ENCODE data around the gene KCNK18. TPM values are rescaled to one million over a fixed set of nuclear protein-coding genes. Genes with fewer than 3 reads are reported as not detected.
"Not testable (repeated sequence)": the region's sequence is repeated elsewhere in the genome, so short reads cannot be mapped to it uniquely, and the experiment has no call there.

The KCNK18 gene
- total RNA-seq, 2 experiments from 2014 or later = not detected

DNA sequence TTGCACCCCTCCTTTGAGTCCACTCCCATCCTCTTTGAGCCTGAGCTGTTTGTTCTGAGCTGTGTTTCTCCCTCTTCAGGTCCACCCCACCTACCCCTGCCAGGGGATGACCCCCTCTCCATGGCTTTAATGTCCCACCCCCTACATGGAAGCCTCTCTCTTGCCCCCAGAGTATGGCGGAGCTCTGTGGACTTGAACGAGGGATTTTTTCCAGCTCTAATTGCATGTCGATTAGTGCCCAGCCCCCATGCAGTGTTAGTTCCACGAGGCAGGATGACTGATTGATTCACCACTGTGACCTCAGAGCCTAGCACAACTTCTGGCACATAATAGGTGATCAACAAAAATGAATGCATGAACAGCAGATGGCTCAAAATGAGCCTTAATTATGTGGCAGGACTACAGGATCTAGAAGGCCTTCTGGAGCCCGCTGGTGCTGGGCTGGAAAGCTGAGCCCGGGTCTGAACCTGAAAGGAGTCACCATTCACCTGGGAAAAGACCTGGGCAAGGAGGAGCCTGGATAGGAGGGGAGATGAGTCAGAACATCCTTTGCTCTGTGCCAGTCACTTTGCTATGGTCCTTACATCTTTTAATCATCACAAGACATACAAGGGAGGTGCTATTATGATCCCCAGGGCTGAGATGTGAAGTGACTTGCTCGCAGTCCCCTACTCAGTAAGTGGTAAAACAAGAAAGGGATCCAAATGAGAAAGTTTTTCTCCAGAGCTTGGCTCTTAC lies 26.6 kb downstream of the KCNK18 start:
- no peak for DNase-seq
- H3K27ac Mint-ChIP-seq = no peak overlapping the region
- no peak overlapping the region for H3K4me3 Mint-ChIP-seq
- H3K4me1 Mint-ChIP-seq (ENCODE audit: low read depth) = no peaks in the 10 kb centered on the region
- no peaks in the 10 kb centered on the region for H3K36me3 Mint-ChIP-seq (ENCODE audit: low read depth)
- no peak for ATAC-seq
- peaks cover 13% of the 10 kb centered on the region for H3K27me3 Mint-ChIP-seq (ENCODE audit: low read depth)
- ChIA-PET CTCF (interaction anchor here (1.1 kb wide), 1 partner anchor 96 kb away, joined by 3 read pairs; no protein-coding TSS in a partner anchor), POLR2A (interaction anchor here (0.6 kb wide), 1 partner anchor 1305 kb away, joined by 3 read pairs; no protein-coding TSS in a partner anchor)
- no peaks in the 10 kb centered on the region for H3K9me3 Mint-ChIP-seq (ENCODE audit: insufficient read depth)

GRCh38 chr10:117224881-117225280 lies 27.6 kb downstream of the KCNK18 start:
- no peak overlapping the region for H3K4me3 Mint-ChIP-seq

DNA sequence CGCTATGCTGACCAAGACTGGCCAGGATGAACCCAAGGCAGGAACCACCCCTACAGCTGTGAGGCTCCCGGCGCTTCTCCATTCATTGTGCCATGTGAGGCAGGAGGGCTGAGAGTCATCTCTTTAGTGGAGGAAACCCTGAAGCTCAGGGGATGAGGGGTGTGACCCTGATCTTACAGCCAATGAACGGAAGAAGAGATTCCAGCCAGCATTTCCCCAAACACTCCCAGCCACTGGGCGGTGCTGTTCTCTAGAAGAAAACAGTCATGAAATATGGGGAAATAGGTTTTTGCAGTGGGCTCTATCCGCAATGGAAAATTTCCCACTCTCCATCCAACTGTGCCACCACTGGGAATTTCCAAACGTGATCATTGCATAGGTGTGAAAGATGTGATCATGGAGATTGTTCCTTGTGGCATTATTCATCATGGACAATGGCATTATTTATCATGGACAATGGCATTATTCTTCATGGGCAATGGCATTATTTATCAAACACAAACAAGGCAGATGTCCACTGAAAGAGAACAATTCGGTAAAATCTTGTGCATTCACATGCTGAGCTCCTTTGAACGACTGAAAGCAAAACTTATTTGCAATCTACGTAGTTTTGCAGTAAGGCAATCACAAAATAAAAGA lies 29.6 kb downstream of the KCNK18 start:
- no peak overlapping the region for H3K4me3 Mint-ChIP-seq
- ATAC-seq = no peak
- H3K27me3 Mint-ChIP-seq (ENCODE audit: low read depth) = peaks cover 18% of the 10 kb centered on the region
- H3K4me1 Mint-ChIP-seq (ENCODE audit: low read depth) = no peaks in the 10 kb centered on the region
- H3K36me3 Mint-ChIP-seq (ENCODE audit: low read depth) = no peaks in the 10 kb centered on the region
- H3K9me3 Mint-ChIP-seq (ENCODE audit: insufficient read depth) = no peaks in the 10 kb centered on the region
- CTCF ChIA-PET = interaction anchor here (1.8 to 1.9 kb wide), 3 partner anchors 10 to 93 kb away, joined by 6 to 10 read pairs (median 8); no protein-coding TSS in a partner anchor
- POLR2A ChIA-PET = no interaction called here
- H3K27ac Mint-ChIP-seq = no peak overlapping the region
- no peak for DNase-seq

More at GRCh38 chr10:117224881-117225280, 27.6 kb downstream of the KCNK18 start:
- Mint-ChIP-seq H3K27me3 (ENCODE audit: low read depth) (peaks cover 16% of the 10 kb centered on the region), H3K4me1 (ENCODE audit: low read depth) (no peaks in the 10 kb centered on the region), H3K27ac (no peak overlapping the region), H3K36me3 (ENCODE audit: low read depth) (no peaks in the 10 kb centered on the region), H3K9me3 (ENCODE audit: insufficient read depth) (no peaks in the 10 kb centered on the region)
- ChIA-PET POLR2A (no interaction called here), CTCF (interaction anchor here (1.1 to 1.9 kb wide), 2 partner anchors 95 kb away, joined by 3 to 6 read pairs; no protein-coding TSS in a partner anchor)
- DNase-seq (no peak), ATAC-seq (no peak)

GRCh38 chr10:117228210-117228609 lies 30.9 kb downstream of the KCNK18 start:
- DNase-seq (no peak), ATAC-seq (no peak)
- no peaks in the 10 kb centered on the region for H3K36me3 Mint-ChIP-seq (ENCODE audit: low read depth)
- CTCF ChIA-PET = interaction anchor here (1.4 kb wide), 1 partner anchor 11 kb away, joined by 3 read pairs; no protein-coding TSS in a partner anchor
- no peaks in the 10 kb centered on the region for H3K9me3 Mint-ChIP-seq (ENCODE audit: insufficient read depth)
- POLR2A ChIA-PET = no interaction called here
- peaks cover 22% of the 10 kb centered on the region for H3K27me3 Mint-ChIP-seq (ENCODE audit: low read depth)
- no peak overlapping the region for H3K27ac Mint-ChIP-seq
- H3K4me1 Mint-ChIP-seq (ENCODE audit: low read depth) = no peaks in the 10 kb centered on the region
- no peak overlapping the region for H3K4me3 Mint-ChIP-seq

- H3K27ac Mint-ChIP-seq; H3K36me3 Mint-ChIP-seq (ENCODE audit: low read depth); H3K4me3 Mint-ChIP-seq; H3K9me3 Mint-ChIP-seq (ENCODE audit: insufficient read depth); ATAC-seq; CTCF ChIA-PET; H3K4me1 Mint-ChIP-seq (ENCODE audit: low read depth); DNase-seq; POLR2A ChIA-PET: not testable (repeated sequence)
- H3K27me3 Mint-ChIP-seq (ENCODE audit: low read depth) = peaks cover 24% of the 10 kb centered on the region
Observed at GRCh38 chr10:117230107-117230506, 32.8 kb downstream of the KCNK18 start.

GRCh38 chr10:117237401-117237991 lies 40.2 kb downstream of the KCNK18 start:
- H3K27me3 Mint-ChIP-seq (ENCODE audit: low read depth) = peaks cover 24% of the 10 kb centered on the region
- ChIA-PET CTCF (no interaction called here), POLR2A (no interaction called here)

DNA sequence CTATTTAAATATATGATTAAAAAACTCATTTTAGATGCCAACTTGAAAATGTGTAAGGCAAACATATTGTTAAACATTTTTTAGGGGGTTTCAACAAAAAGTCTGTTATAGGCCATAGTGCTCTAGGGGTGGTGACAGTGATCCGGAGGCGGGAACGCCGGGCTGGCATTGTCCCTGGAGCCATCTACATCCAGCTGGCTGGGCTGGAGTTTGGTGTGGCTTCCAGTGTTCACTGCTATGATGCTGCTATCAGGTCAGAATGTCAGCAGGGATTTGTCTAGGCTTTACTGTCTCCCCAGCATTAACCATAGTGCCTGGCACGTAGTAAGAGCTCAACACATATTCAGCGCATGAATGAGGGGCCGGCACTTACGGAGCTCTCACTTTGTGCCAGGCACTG lies 41.8 kb downstream of the KCNK18 start:
- DNase-seq = no peak
- CTCF ChIA-PET = no interaction called here
- ATAC-seq = no peak
- Mint-ChIP-seq H3K36me3 (ENCODE audit: low read depth) (no peaks in the 10 kb centered on the region), H3K9me3 (ENCODE audit: insufficient read depth) (no peaks in the 10 kb centered on the region), H3K27me3 (ENCODE audit: low read depth) (peaks cover 30% of the 10 kb centered on the region), H3K4me3 (no peak overlapping the region), H3K27ac (no peak overlapping the region), H3K4me1 (ENCODE audit: low read depth) (peaks cover 7% of the 10 kb centered on the region)
- POLR2A ChIA-PET = no interaction called here

More at GRCh38 chr10:117237401-117237991, 40.2 kb downstream of the KCNK18 start:
- no peak for DNase-seq
- no peaks in the 10 kb centered on the region for H3K36me3 Mint-ChIP-seq (ENCODE audit: low read depth)
- peaks cover 7% of the 10 kb centered on the region for H3K4me1 Mint-ChIP-seq (ENCODE audit: low read depth)
- H3K27ac Mint-ChIP-seq = no peak overlapping the region
- no peak overlapping the region for H3K4me3 Mint-ChIP-seq
- H3K9me3 Mint-ChIP-seq (ENCODE audit: insufficient read depth) = no peaks in the 10 kb centered on the region
- ATAC-seq = no peak

DNA sequence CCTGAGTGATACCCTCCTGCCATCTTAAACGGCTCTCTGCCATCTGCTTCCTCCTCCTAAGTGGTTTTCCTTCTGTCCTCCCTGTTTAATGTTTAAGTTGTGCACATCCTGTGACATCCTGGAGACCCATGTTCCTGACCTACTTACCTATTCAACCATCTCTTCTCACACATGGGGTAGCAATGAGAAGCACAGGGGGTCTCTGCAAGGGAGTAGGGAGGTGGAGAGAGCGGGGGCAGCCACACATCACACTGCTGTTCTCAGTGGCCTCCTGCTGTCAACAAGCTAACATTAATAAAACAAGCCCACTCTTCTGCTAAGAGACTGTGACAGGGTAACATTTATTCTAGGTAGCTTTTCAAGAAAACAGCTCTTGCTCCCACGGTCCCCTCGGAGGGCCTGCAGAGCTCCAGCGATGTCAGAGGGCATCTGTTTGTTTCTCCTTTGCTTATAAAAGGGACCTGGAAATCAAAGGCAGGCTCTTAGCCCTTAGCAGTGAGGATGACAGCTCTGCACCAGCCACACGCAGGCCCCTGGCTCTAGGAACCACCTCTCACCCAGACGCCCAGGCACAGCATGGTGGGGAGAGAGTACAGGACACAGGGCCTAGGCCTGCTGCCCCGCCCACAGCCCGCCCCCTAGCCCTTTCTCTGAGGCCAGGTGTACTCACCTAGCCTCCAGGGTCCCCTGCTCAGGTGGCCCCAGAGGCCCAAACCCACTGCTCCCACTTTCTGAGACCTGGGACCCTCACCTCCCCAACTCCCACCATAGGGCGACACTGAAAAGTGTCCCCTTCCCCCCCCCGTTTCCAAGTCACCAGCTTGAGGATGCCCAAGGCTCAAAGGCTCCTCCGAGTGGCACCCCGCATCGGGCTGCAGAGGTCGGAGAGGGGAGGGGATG lies 42.7 kb downstream of the KCNK18 start:
- POLR2A ChIA-PET = no interaction called here
- H3K4me1 Mint-ChIP-seq (ENCODE audit: low read depth) = peaks cover 7% of the 10 kb centered on the region
- CTCF ChIA-PET = no interaction called here
- H3K4me3 Mint-ChIP-seq = no peak overlapping the region
- ATAC-seq = no peak
- peaks cover 30% of the 10 kb centered on the region for H3K27me3 Mint-ChIP-seq (ENCODE audit: low read depth)
- H3K9me3 Mint-ChIP-seq (ENCODE audit: insufficient read depth) = no peaks in the 10 kb centered on the region
- DNase-seq = no peak
- H3K36me3 Mint-ChIP-seq (ENCODE audit: low read depth) = no peaks in the 10 kb centered on the region
- H3K27ac Mint-ChIP-seq = no peak overlapping the region

- ChIA-PET POLR2A (no interaction called here), CTCF (interaction anchor here (1.8 kb wide), 1 partner anchor 24 kb away, joined by 7 read pairs; no protein-coding TSS in a partner anchor)
- Mint-ChIP-seq H3K4me3 (peak within 1 kb of the TSS; percentile 2), H3K27ac (no peak within 1 kb of the TSS), H3K36me3 (ENCODE audit: low read depth) (no peaks in the 10 kb centered on the region), H3K4me1 (ENCODE audit: low read depth) (peaks cover 7% of the 10 kb centered on the region), H3K9me3 (ENCODE audit: insufficient read depth) (no peaks in the 10 kb centered on the region), H3K27me3 (ENCODE audit: low read depth) (peaks cover 30% of the 10 kb centered on the region)
- DNase-seq (no peak), ATAC-seq (peak; percentile 15)
Observed at GRCh38 chr10:117240621-117241529, 43.6 kb downstream of the KCNK18 start, which contains the start of gene SLC18A2. Gene SLC18A2, plus strand, starts transcription at chr10:117241114. Its CDS starts 580 bp downstream, at chr10:117241694.

- Mint-ChIP-seq H3K4me1 (ENCODE audit: low read depth) (peaks cover 7% of the 10 kb centered on the region), H3K27ac (no peak overlapping the region), H3K36me3 (ENCODE audit: low read depth) (no peaks in the 10 kb centered on the region), H3K27me3 (ENCODE audit: low read depth) (peaks cover 30% of the 10 kb centered on the region), H3K9me3 (ENCODE audit: insufficient read depth) (no peaks in the 10 kb centered on the region), H3K4me3 (peak overlapping the region; percentile 2)
- DNase-seq (no peak), ATAC-seq (peak; percentile 42)
- ChIA-PET POLR2A (interaction anchor here (0.6 kb wide), 1 partner anchor 77 kb away, joined by 5 read pairs; no protein-coding TSS in a partner anchor), CTCF (interaction anchor here (1.1 to 1.8 kb wide), 3 partner anchors 25 to 78 kb away, joined by 3 to 7 read pairs (median 4); no protein-coding TSS in a partner anchor)
Observed at GRCh38 chr10:117241541-117242462, 44.5 kb downstream of the KCNK18 start.

Measured in activated CD8-positive, alpha-beta T cell treated with anti-CD3 and anti-CD28 coated beads, Interleukin-2, amount 10 ng/mL, durations not matched to agents 7 days and 5 days (primary cell).